ENCODE measurements around the gene FAM161B. TPM values are rescaled to one million over a fixed set of nuclear protein-coding genes. Genes with fewer than 3 reads are reported as not detected.

FAM161B gene
- total RNA-seq, 1 experiment from 2014 or later = 2.2 TPM

DNA sequence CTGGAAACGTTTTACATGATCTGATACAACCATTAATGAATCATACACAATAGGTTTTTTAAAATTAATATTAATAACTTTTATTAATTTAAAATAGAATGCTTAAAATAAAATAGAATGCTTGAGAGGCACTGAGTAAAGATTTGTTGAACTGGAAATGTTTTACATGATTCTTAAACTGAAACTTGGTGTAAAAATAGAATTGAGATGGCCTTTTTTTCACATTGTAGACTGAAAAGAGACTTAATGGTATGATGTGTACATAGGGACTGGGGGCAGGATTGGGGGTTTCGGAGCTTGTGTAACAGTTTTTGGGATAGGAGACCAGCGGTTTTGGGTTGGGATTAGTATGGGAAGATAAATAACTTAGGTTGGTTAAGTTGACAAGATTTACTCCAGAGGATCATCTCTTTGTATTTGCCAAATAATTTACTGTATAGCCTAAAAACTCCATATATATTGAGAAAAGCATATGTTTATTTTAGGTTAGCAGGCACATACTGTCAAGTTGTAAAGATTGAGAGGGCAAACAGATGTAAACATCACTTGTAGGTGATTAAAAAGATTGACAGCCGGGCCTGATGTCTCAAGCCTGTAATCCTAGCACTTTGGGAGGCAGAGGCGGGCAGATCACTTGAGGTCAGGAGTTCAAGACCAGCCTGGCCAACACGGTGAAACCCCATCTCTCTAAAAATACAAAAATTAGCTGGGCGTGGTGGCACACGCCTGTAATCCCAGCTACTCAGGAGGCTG is 65.3 kb downstream of the FAM161B start:
- DNase-seq (ENCODE audit: low read depth, low spot score) = no peak
- peaks cover 13% of the 10 kb centered on the region; the same call in 1 of the 2 replicates for H3K4me1 ChIP-seq (ENCODE audit: control insufficient read depth, insufficient read depth, low read length)
- H3K9me3 ChIP-seq (ENCODE audit: control insufficient read depth, insufficient read depth, low read depth, low read length) = no peaks in the 10 kb centered on the region
- in situ Hi-C loops (cut with HindIII; ENCODE audit: low pct_unique_long_range_greater_than_20kb, low sequenced_read_pairs) (no loop called here), intact Hi-C loops (cut with micrococcal nuclease; ENCODE audit: unreplicated experiment) (no loop called here)
- no peak overlapping the region; the same call in 1 of the 2 replicates for H3K27ac ChIP-seq (ENCODE audit: low read length)
- no TSS peak for BruUV-seq (replicated peaks)
- no peak for ATAC-seq
- peaks cover 10% of the 10 kb centered on the region for H3K36me3 ChIP-seq (ENCODE audit: control insufficient read depth, insufficient read depth, low read length)
- CTCF ChIA-PET = no interaction called here
- POLR2A ChIA-PET = no interaction called here
- no peak overlapping the region for H3K4me3 ChIP-seq (ENCODE audit: low read depth in 2 of 2, low read length in 2 of 2)
- no peaks in the 10 kb centered on the region for H3K27me3 ChIP-seq (ENCODE audit: control insufficient read depth, insufficient read depth, low read length)
- no peak for TF ChIP-seq POLR2AphosphoS5 (IDR thresholded peaks at IDR 0.05; ENCODE audit: low read depth, low read length)
- TF ChIP-seq, protein P1, sequence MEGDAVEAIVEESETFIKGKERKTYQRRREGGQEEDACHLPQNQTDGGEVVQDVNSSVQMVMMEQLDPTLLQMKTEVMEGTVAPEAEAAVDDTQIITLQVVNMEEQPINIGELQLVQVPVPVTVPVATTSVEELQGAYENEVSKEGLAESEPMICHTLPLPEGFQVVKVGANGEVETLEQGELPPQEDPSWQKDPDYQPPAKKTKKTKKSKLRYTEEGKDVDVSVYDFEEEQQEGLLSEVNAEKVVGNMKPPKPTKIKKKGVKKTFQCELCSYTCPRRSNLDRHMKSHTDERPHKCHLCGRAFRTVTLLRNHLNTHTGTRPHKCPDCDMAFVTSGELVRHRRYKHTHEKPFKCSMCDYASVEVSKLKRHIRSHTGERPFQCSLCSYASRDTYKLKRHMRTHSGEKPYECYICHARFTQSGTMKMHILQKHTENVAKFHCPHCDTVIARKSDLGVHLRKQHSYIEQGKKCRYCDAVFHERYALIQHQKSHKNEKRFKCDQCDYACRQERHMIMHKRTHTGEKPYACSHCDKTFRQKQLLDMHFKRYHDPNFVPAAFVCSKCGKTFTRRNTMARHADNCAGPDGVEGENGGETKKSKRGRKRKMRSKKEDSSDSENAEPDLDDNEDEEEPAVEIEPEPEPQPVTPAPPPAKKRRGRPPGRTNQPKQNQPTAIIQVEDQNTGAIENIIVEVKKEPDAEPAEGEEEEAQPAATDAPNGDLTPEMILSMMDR (IDR thresholded peaks at IDR 0.05) = no peak

Other genes with a start within 250 kb of the FAM161B start
- 49.7 TPM for gene PNMA1, start 235.7 kb downstream of the FAM161B start, total RNA-seq (2021; ENCODE audit: unreplicated experiment)
- 17.1 TPM for gene PTGR2, start 98.3 kb downstream of the FAM161B start, total RNA-seq (2021; ENCODE audit: unreplicated experiment)
- gene ZNF410, start 63.2 kb downstream of the FAM161B start, total RNA-seq (2021; ENCODE audit: unreplicated experiment) = 31.2 TPM
- gene COQ6, start 208 bp upstream of the FAM161B start, total RNA-seq (2021; ENCODE audit: unreplicated experiment) = 18.5 TPM
- gene ENTPD5, start 69.2 kb upstream of the FAM161B start, total RNA-seq (2021; ENCODE audit: unreplicated experiment) = 13.0 TPM
- gene BBOF1, start 69.3 kb upstream of the FAM161B start, total RNA-seq (2021; ENCODE audit: unreplicated experiment) = 1.9 TPM
- 2.1 TPM for gene ALDH6A1, start 134.4 kb upstream of the FAM161B start, total RNA-seq (2021; ENCODE audit: unreplicated experiment)
- 6.7 TPM for gene LIN52, start 134.9 kb upstream of the FAM161B start, total RNA-seq (2021; ENCODE audit: unreplicated experiment)